Lung microvascular endothelial cell (primary cell): ENCODE measurements around the gene BCL2L1. TPM values are rescaled to one million over a fixed set of nuclear protein-coding genes. Genes with fewer than 3 reads are reported as not detected.
"Not testable (repeated sequence)": the region's sequence is repeated elsewhere in the genome, so short reads cannot be mapped to it uniquely, and the experiment has no call there.

Experiments used
- DNase-seq, 2 donors: peaks; one replicate each; pipeline versions ENCODE4 v3.0.0 to v3.0.0-alpha.2; 2010; ENCODE audit warnings: low read depth in 2 of 2
- total RNA-seq: library from RNA; depleted of rRNA; stranded (reverse); fragments of >200 nt; gene quantifications from 2 replicates; pipeline ENCODE4 v1.2.1, GENCODE V29; 2014

Gene BCL2L1
- 36.0 and 40.7 TPM in 2 replicates for total RNA-seq

GRCh38 chr20:31722257-31723068 lies at the start of gene BCL2L1:
BCL2L1 (minus strand) TSS chr20:31722868; CDS start chr20:31722218, 650 bp downstream.
- peak; percentile 89 to 90 for DNase-seq

GRCh38 chr20:31770243-31770642 lies 47.6 kb upstream of the BCL2L1 start:
- peak in 1 of 2 donors; percentile 3 for DNase-seq

DNA sequence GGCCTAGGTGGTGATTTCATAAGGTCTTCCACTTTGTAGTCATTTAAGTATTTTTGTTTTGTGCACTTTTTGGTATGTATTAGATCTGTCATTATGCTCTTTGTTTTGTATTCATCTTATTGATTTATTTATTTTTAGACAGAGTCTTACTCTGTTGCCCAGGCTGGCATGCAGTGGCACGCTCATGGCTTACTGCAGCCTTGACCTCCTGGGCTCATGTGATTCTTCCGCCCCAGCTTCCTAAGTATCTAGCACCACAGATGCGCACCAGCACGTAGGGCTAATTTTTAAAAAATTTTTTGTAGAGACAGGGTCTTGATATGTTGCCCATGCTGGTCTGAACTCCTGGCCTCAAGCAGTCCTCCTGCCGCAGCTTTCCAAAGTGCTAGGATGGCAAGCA lies 47.0 kb upstream of the BCL2L1 start:
- DNase-seq = no peak

GRCh38 chr20:31767805-31768204 lies 45.1 kb upstream of the BCL2L1 start:
- DNase-seq = no peak

DNA sequence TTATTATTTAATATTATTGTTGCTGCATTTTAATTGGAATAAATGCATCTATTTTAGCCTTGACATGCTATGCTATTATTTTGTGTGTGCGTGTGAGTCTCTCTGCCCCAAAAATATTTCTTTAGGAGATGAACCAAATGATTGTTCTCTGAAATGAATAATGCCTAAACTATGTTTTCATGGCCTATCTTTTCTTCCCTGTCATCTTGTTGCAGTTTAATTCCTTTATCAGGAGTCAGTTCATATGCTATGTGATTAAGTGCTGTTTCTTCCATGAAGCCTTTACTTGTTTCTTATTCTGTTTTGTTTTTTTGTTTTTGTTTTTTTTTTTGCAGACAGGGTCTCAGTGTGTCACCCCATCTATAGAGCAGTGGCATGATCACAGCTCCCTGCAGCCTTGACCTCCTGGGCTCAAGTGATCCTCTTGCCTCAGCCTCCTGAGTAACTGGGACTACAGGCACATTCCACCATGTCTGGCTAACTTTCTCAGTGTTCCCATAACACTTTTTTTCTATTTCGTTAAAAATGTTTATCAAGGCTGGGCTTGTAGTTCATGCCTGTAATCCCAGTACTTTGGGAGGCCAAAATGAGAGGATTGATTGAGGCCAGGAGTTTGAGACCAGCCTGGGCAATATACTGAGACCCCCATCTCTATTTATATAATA lies 42.1 kb upstream of the BCL2L1 start:
- no peak for DNase-seq

DNA sequence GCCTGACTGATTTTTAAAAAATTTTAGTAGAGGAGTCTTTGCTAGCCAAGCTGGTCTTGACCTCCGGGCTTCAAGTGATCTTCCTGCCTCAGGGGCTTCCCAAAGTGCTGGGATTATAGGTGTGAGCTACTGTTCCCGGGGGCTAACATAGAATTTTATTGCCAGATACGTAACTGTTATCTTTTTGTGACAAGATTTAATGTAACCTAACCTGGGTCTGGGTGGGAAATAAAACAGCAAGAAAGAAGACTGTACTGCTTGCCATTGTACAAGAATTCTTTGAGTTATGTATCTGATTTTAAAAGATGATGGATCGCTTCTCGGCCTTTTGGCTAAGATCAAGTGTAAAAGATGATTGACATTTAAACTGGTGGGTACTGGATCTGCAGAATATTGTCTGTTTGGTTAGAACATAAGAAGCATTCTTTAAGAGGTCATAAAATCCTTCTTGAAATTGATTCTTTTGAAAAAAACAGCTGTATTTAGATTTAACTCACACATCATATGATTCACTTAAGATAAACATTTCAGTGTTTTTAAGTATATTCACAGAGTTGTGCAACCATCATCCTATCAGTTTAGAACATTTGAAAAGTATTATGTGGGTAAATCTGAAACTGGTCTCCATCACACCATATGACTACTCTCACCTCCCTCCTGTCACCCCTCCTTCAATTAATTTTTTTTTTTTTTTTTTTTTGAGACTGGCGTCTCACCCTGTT lies 38.0 kb upstream of the BCL2L1 start:
- no peak for DNase-seq

GRCh38 chr20:31759836-31760518 lies 37.3 kb upstream of the BCL2L1 start:
- no peak for DNase-seq

DNA sequence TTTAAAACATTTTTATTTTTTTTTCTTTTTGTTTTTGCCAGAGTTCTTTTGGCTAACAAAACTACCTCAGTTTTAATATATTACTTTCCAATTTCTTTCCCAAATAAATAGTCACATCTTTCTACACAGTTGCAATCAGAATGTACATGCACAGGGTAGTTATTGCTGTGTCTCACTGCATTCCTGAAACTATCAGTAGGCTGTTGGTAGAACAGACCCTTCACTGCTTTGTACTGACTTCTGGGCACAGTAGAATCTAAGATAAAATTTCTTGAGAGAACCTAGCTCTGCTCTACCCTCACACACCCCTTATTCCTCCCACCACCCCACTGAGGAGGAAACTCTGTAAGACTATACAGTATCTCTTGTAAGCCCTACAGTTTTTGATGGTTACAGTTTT lies 36.3 kb upstream of the BCL2L1 start:
- no peak for DNase-seq

DNA sequence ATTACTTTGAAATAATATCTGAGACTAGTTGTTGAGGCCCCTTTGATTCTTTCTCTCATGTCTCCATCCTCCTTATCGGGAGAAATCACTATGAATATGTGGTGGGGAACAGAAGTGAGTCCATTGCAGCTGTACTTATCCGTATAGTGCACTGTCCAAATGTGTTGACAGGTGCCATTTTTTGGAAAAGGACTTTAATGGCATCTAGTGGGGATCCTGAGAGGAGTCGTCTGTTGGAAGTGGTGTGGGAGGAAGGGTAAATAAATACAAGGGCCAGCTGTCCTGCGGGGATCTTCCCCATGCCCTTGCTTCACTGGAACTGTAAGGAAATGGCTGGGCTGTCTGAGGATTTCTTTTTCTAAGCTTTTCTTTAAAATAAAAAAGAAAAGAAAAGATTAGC lies 35.9 kb upstream of the BCL2L1 start:
- no peak for DNase-seq

- no peak for DNase-seq
These were observed 34.6 kb upstream of the BCL2L1 start for GRCh38 chr20:31757254-31757653.

- DNase-seq = no peak
These were observed 28.5 kb upstream of the BCL2L1 start for GRCh38 chr20:31751126-31751525.

GRCh38 chr20:31749223-31749622 lies 26.6 kb upstream of the BCL2L1 start:
- no peak for DNase-seq

- peak in 1 of 2 donors; percentile 33 for DNase-seq
These were observed 25.0 kb upstream of the BCL2L1 start for GRCh38 chr20:31747640-31748039.

DNA sequence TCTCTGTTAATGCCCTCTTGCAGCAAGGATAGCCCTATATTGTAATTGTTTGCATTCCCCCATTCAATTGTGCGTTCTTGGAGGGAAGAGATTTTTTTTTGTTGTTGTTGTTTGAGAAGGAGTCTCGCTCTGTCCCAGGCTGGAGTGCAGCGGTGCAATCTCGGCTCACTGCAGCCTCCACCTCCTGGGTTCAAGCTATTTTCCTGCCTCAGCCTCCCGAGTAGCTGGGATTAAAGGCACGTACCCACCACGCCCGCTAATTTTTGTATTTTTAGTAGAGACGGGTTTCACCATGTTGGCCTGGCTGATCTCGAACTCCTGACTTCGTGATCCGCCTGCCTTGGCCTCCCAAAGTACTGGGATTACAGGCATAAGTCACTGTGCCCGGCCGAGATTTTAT lies 24.4 kb upstream of the BCL2L1 start:
- not testable (repeated sequence) for DNase-seq

- no peak for DNase-seq
These were observed 23.6 kb upstream of the BCL2L1 start for GRCh38 chr20:31746068-31746878.

GRCh38 chr20:31740656-31741323 lies 18.1 kb upstream of the BCL2L1 start:
- no peak for DNase-seq

- peak; percentile 35 to 66 for DNase-seq
These were observed 17.5 kb upstream of the BCL2L1 start for GRCh38 chr20:31740208-31740607.

GRCh38 chr20:31739550-31739977 lies 16.9 kb upstream of the BCL2L1 start:
- no peak for DNase-seq

GRCh38 chr20:31738729-31739549 lies 16.3 kb upstream of the BCL2L1 start, which contains the start of gene TPX2:
TPX2 (plus strand) TSS chr20:31739290; CDS start chr20:31757477, 18,187 bp downstream.
- peak; percentile 97 to 98 for DNase-seq
